SK-N-SH treated with all-trans-retinoic acid at 6 μM for 48 hours (cell line): ENCODE measurements around the gene AP1S1.

Source experiments
- ATAC-seq: fragments of 200-7000 bp; cut with Tn5 transposase; 3 replicates; pipeline ENCODE4 v1.9.1; 2020; ENCODE audit warnings: mild to moderate bottlenecking, moderate library complexity
- ARNTL ChIP-seq: fragments of 450-650 bp; formaldehyde crosslinking; IDR thresholded peaks from 2 replicates; pipeline ENCODE4 v1.5.0; 2020; ENCODE audit warnings: low read depth, mild to moderate bottlenecking, moderate library complexity, borderline replicate concordance
- BACH2 ChIP-seq: fragments of 250-450 bp; sonication (Bioruptor Pico); IDR thresholded peaks from 2 replicates; pipeline ENCODE4 v1.9.0; 2021; ENCODE audit warnings: mild to moderate bottlenecking, borderline replicate concordance
- CSDC2 ChIP-seq: fragments of 250-450 bp; sonication (Bioruptor Pico); IDR thresholded peaks from 2 replicates; pipeline ENCODE4 v1.5.0; 2020; ENCODE audit warnings: mild to moderate bottlenecking, moderate library complexity
- CSRNP3 ChIP-seq: fragments of 250-450 bp; sonication (Bioruptor Pico); IDR thresholded peaks from 2 replicates; pipeline ENCODE4 v1.5.1; 2021; ENCODE audit warnings: mild to moderate bottlenecking, moderate library complexity
- ESRRG ChIP-seq: fragments of 250-450 bp; sonication (Bioruptor Pico); IDR thresholded peaks from 2 replicates; pipeline ENCODE4 v1.6.1; 2021; ENCODE audit warnings: mild to moderate bottlenecking
- GLIS3 ChIP-seq: fragments of 250-450 bp; sonication (Bioruptor Pico); IDR thresholded peaks from 2 replicates; pipeline ENCODE4 v1.5.0; 2020; ENCODE audit warnings: mild to moderate bottlenecking, moderate library complexity
- ISL1 ChIP-seq: fragments of 250-450 bp; sonication (Bioruptor Pico); IDR thresholded peaks from 2 replicates; pipeline ENCODE4 v2.1.2; 2022; ENCODE audit warnings: mild to moderate bottlenecking, moderate library complexity
- OSR1 ChIP-seq: fragments of 250-450 bp; sonication (Bioruptor Pico); IDR thresholded peaks from 2 replicates; pipeline ENCODE4 v1.8.0; 2022; ENCODE audit warnings: moderate library complexity, mild to moderate bottlenecking, inconsistent platforms
- PPARA ChIP-seq: fragments of 250-450 bp; sonication (Bioruptor Pico); IDR thresholded peaks from 2 replicates; pipeline ENCODE4 v1.5.0; 2020; ENCODE audit warnings: mild to moderate bottlenecking, borderline replicate concordance
- RARB ChIP-seq: fragments of 250-450 bp; sonication (Bioruptor Pico); IDR thresholded peaks from 2 replicates; pipeline ENCODE4 v1.8.0; 2021; ENCODE audit warnings: mild to moderate bottlenecking, moderate library complexity
- SNAI2 ChIP-seq: fragments of 250-450 bp; sonication (Bioruptor Pico); IDR thresholded peaks from 2 replicates; pipeline ENCODE4 v1.5.0; 2020; ENCODE audit warnings: mild to moderate bottlenecking, moderate library complexity
- TCF4 ChIP-seq: fragments of 250-450 bp; sonication (Bioruptor Pico); IDR thresholded peaks from 2 replicates; pipeline ENCODE4 v1.8.0; 2021; ENCODE audit warnings: mild to moderate bottlenecking, moderate library complexity, borderline replicate concordance
- TOX ChIP-seq: fragments of 250-450 bp; sonication (Bioruptor Pico); IDR thresholded peaks from 2 replicates; pipeline ENCODE4 v1.8.0; 2021; ENCODE audit warnings: mild to moderate bottlenecking, moderate library complexity, borderline replicate concordance
- TSHZ2 ChIP-seq: fragments of 250-450 bp; sonication (Bioruptor Pico); IDR thresholded peaks from 2 replicates; pipeline ENCODE4 v1.5.0; 2020; ENCODE audit warnings: mild to moderate bottlenecking, moderate library complexity
- ZFP3 ChIP-seq: fragments of 250-450 bp; sonication (Bioruptor Pico); IDR thresholded peaks from 2 replicates; pipeline ENCODE4 v1.5.0; 2020; ENCODE audit warnings: mild to moderate bottlenecking, moderate library complexity
- ZFP30 ChIP-seq: fragments of 450-650 bp; formaldehyde crosslinking; IDR thresholded peaks from 2 replicates; pipeline ENCODE4 v1.5.0; 2022; ENCODE audit warnings: mild to moderate bottlenecking, moderate library complexity
- ZNF565 ChIP-seq: fragments of 450-650 bp; formaldehyde crosslinking; conservative IDR thresholded peaks from 2 replicates; pipeline ENCODE4 v1.5.0; 2020; ENCODE audit warnings: low read depth, mild to moderate bottlenecking, moderate library complexity
- ZNF70 ChIP-seq: fragments of 450-650 bp; formaldehyde crosslinking; IDR thresholded peaks from 2 replicates; pipeline ENCODE4 v1.5.0; 2020; ENCODE audit warnings: mild to moderate bottlenecking, moderate library complexity
- ZNF8 ChIP-seq: fragments of 450-650 bp; formaldehyde crosslinking; IDR thresholded peaks from 2 replicates; pipeline ENCODE4 v1.5.0; 2020; ENCODE audit warnings: mild to moderate bottlenecking, moderate library complexity
- TF ChIP-seq, protein P1 (sequence below): fragments of 250-450 bp; sonication (Bioruptor Pico); IDR thresholded peaks from 2 replicates; pipeline ENCODE4 v1.8.0; 2021; ENCODE audit warnings: low read depth, mild to moderate bottlenecking, moderate library complexity, borderline replicate concordance
- TF ChIP-seq, protein P2 (sequence below): fragments of 250-450 bp; sonication (Bioruptor Pico); IDR thresholded peaks from 2 replicates; pipeline ENCODE4 v1.5.1; 2020; ENCODE audit warnings: low read depth, mild to moderate bottlenecking, moderate library complexity

Gene AP1S1

GRCh38 chr7:101172005-101172853 is 18.0 kb downstream of the AP1S1 start (continued):
- TF ChIP-seq TSHZ2 (no peak), CSRNP3 (CRISPR knock-in tag) (no peak), TCF4 (CRISPR knock-in tag) (no peak)

GRCh38 chr7:101172854-101173751 is 18.8 kb downstream of the AP1S1 start:
- no peak for ATAC-seq
- TF ChIP-seq, protein P1, sequence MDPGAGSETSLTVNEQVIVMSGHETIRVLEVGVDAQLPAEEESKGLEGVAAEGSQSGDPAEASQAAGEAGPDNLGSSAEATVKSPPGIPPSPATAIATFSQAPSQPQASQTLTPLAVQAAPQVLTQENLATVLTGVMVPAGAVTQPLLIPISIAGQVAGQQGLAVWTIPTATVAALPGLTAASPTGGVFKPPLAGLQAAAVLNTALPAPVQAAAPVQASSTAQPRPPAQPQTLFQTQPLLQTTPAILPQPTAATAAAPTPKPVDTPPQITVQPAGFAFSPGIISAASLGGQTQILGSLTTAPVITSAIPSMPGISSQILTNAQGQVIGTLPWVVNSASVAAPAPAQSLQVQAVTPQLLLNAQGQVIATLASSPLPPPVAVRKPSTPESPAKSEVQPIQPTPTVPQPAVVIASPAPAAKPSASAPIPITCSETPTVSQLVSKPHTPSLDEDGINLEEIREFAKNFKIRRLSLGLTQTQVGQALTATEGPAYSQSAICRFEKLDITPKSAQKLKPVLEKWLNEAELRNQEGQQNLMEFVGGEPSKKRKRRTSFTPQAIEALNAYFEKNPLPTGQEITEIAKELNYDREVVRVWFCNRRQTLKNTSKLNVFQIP: no peak
- TF ChIP-seq ESRRG (CRISPR knock-in tag) (no peak), CSDC2 (CRISPR knock-in tag) (no peak), GLIS3 (CRISPR knock-in tag) (no peak), ARNTL (CRISPR knock-in tag) (no peak), TOX (CRISPR knock-in tag) (no peak), TCF4 (CRISPR knock-in tag) (no peak), ZNF70 (CRISPR knock-in tag) (no peak)
- TF ChIP-seq, all 23 proteins: peak for 0

- no peak for ATAC-seq
- TF ChIP-seq ESRRG (CRISPR knock-in tag): no peak
- TF ChIP-seq SNAI2: no peak
- no peak for TF ChIP-seq OSR1 (CRISPR knock-in tag)
- no peak for TF ChIP-seq ZNF8 (CRISPR knock-in tag)
- no peak for TF ChIP-seq ISL1 (CRISPR knock-in tag)
- no peak for TF ChIP-seq ZNF565
- TF ChIP-seq ZFP3 (CRISPR knock-in tag): no peak
- no peak for TF ChIP-seq GLIS3 (CRISPR knock-in tag)
- no peak for TF ChIP-seq CSRNP3 (CRISPR knock-in tag)
- TF ChIP-seq TSHZ2: no peak
- no peak for TF ChIP-seq BACH2 (CRISPR knock-in tag)
- TF ChIP-seq RARB: no peak
- TF ChIP-seq ZNF70 (CRISPR knock-in tag): no peak
- no peak for TF ChIP-seq TCF4 (CRISPR knock-in tag)
- TF ChIP-seq TOX (CRISPR knock-in tag): no peak
- no peak for TF ChIP-seq ZFP30
- TF ChIP-seq CSDC2 (CRISPR knock-in tag): no peak
- no peak for TF ChIP-seq PPARA (CRISPR knock-in tag)
- TF ChIP-seq, protein P2, sequence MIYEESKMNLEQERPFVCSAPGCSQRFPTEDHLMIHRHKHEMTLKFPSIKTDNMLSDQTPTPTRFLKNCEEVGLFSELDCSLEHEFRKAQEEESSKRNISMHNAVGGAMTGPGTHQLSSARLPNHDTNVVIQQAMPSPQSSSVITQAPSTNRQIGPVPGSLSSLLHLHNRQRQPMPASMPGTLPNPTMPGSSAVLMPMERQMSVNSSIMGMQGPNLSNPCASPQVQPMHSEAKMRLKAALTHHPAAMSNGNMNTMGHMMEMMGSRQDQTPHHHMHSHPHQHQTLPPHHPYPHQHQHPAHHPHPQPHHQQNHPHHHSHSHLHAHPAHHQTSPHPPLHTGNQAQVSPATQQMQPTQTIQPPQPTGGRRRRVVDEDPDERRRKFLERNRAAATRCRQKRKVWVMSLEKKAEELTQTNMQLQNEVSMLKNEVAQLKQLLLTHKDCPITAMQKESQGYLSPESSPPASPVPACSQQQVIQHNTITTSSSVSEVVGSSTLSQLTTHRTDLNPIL (CRISPR knock-in tag): no peak
- TF ChIP-seq, protein P1: no peak
Measured at GRCh38 chr7:101173752-101174244, 19.5 kb downstream of the AP1S1 start.
